Activated CD8-positive, alpha-beta T cell treated with anti-CD3 and anti-CD28 coated beads for 36 hours (primary cell): ENCODE results near the gene EFCAB8. TPM values are rescaled to one million over a fixed set of nuclear protein-coding genes. Genes with fewer than 3 reads are reported as not detected.

Experiments
- ATAC-seq: fragments of 200-7000 bp; cut with Tn5 transposase; one replicate; pipeline ENCODE4 v1.10.0; 2021; ENCODE audit warnings: mild to moderate bottlenecking, moderate library complexity
- CTCF ChIA-PET: fragments of 350-600 bp; sonication (Branson Sonifier 250); formaldehyde crosslinking; loops from one replicate; lab custom pipeline; 2021; ENCODE audit warnings: antibody characterized with exemption; lab: Charles Lee
- POLR2A ChIA-PET: fragments of 350-600 bp; sonication (Branson Sonifier 250); formaldehyde crosslinking; loops from one replicate; lab custom pipeline; 2021; ENCODE audit warnings: antibody characterized with exemption; lab: Charles Lee
- DNase-seq: peaks from one replicate; pipeline ENCODE4 v3.0.0-alpha.2; 2020
- H3K27ac Mint-ChIP-seq: one replicate; pipeline ENCODE4 v1.8.0; 2021; ENCODE audit warnings: mild to moderate bottlenecking, mixed read lengths
- H3K27me3 Mint-ChIP-seq: one replicate; pipeline ENCODE4 v1.8.0; 2021; ENCODE audit warnings: mixed read lengths
- H3K36me3 Mint-ChIP-seq: one replicate; pipeline ENCODE4 v1.8.0; 2021; ENCODE audit warnings: low read depth, mixed read lengths
- H3K4me1 Mint-ChIP-seq: one replicate; pipeline ENCODE4 v1.8.0; 2021; ENCODE audit warnings: low read depth, mixed read lengths
- H3K4me3 Mint-ChIP-seq: one replicate; pipeline ENCODE4 v1.8.0; 2021; ENCODE audit warnings: mild to moderate bottlenecking, moderate library complexity, mixed read lengths
- H3K9me3 Mint-ChIP-seq: one replicate; pipeline ENCODE4 v1.8.0; 2021; ENCODE audit warnings: mixed read lengths
- CTCF ChIP-seq: fragments of 200-600 bp; IDR thresholded peaks from one replicate; pipeline ENCODE4 v1.8.0; 2022; ENCODE audit warnings: antibody characterized with exemption, mild to moderate bottlenecking
- intact Hi-C: fragments of 100-400 bp; cut with micrococcal nuclease; formaldehyde crosslinking; loops from one replicate; pipeline ENCODE4 v1.10.0; 2022
- total RNA-seq, 2 experiments: library from RNA; stranded (reverse); gene quantifications; one replicate each; pipeline ENCODE4 v1.2.3, GENCODE V29; 2021

EFCAB8 gene
- under 1 TPM; 0.89 to 0.92 TPM for total RNA-seq

GRCh38 chr20:32858701-32859372 is at the start of gene EFCAB8:
TSS of gene EFCAB8 (plus strand) at chr20:32858923. CDS start at chr20:32863793, 4,870 bp downstream.
- Mint-ChIP-seq H3K36me3 (peaks cover 19% of the 10 kb centered on the region), H3K4me3 (no peak within 1 kb of the TSS), H3K4me1 (peaks cover 15% of the 10 kb centered on the region), H3K9me3 (no peaks in the 10 kb centered on the region), H3K27ac (peak within 1 kb of the TSS; percentile 32), H3K27me3 (no peaks in the 10 kb centered on the region)
- intact Hi-C loops, result no loop called here
- POLR2A ChIA-PET, result interaction anchor here (0.5 kb wide), 1 partner anchor 646 kb away, joined by 3 read pairs; no protein-coding TSS in a partner anchor
- DNase-seq (no peak), ATAC-seq (no peak)
- peak; percentile 17 for TF ChIP-seq CTCF
- CTCF ChIA-PET, result no interaction called here

GRCh38 chr20:32809907-32810306 is 48.8 kb upstream of the EFCAB8 start:
- H3K27ac Mint-ChIP-seq, result no peak overlapping the region
- H3K36me3 Mint-ChIP-seq, result no peaks in the 10 kb centered on the region
- ChIA-PET POLR2A (no interaction called here), CTCF (interaction anchor here (1.0 to 1.3 kb wide), 2 partner anchors 10 to 92 kb away, joined by 3 read pairs; partner anchors contain the start of gene MAPRE1)
- no peak for TF ChIP-seq CTCF
- intact Hi-C loops, result no loop called here
- H3K4me3 Mint-ChIP-seq, result no peak overlapping the region
- no peaks in the 10 kb centered on the region for H3K9me3 Mint-ChIP-seq
- ATAC-seq, result no peak
- H3K27me3 Mint-ChIP-seq, result no peaks in the 10 kb centered on the region
- H3K4me1 Mint-ChIP-seq, result no peaks in the 10 kb centered on the region
- no peak for DNase-seq

GRCh38 chr20:32810941-32811340 is 47.8 kb upstream of the EFCAB8 start:
- H3K27ac Mint-ChIP-seq, result no peak overlapping the region
- POLR2A ChIA-PET, result no interaction called here

GRCh38 chr20:32811886-32812285 is 46.8 kb upstream of the EFCAB8 start:
- no peak for TF ChIP-seq CTCF
- Mint-ChIP-seq H3K27me3 (no peaks in the 10 kb centered on the region), H3K27ac (no peak overlapping the region), H3K36me3 (no peaks in the 10 kb centered on the region), H3K4me3 (no peak overlapping the region), H3K4me1 (no peaks in the 10 kb centered on the region), H3K9me3 (no peaks in the 10 kb centered on the region)
- DNase-seq (no peak), ATAC-seq (no peak)
- CTCF ChIA-PET, result no interaction called here
- POLR2A ChIA-PET, result interaction anchor here (0.6 kb wide), 1 partner anchor 533 kb away, joined by 3 read pairs; no protein-coding TSS in a partner anchor
- intact Hi-C loops, result no loop called here

More at GRCh38 chr20:32810941-32811340, 47.8 kb upstream of the EFCAB8 start:
- TF ChIP-seq CTCF, result no peak
- Mint-ChIP-seq H3K4me1 (no peaks in the 10 kb centered on the region), H3K36me3 (no peaks in the 10 kb centered on the region), H3K9me3 (no peaks in the 10 kb centered on the region), H3K4me3 (no peak overlapping the region), H3K27me3 (no peaks in the 10 kb centered on the region)
- CTCF ChIA-PET, result no interaction called here
- intact Hi-C loops, result no loop called here
- no peak for ATAC-seq
- no peak for DNase-seq
